ENCODE data around the gene OPA1.
"Not testable (repeated sequence)": the region's sequence is repeated elsewhere in the genome, so short reads cannot be mapped to it uniquely, and the experiment has no call there.

DNA sequence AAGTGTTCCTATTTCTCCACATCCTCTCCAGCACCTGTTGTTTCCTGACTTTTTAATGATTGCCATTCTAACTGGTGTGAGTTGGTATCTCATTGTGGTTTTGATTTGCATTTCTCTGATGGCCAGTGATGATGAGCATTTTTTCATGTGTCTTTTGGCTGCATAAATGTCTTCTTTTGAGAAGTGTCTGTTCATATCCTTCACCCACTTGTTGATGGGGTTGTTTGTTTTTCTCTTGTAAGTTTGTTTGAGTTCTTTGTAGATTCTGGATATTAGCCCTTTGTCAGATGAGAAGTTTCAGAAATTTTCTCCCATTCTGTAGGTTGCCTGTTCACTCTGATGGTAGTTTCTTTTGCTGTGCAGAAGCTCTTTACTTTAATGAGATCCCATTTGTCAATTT is 13.9 kb downstream of the OPA1 start:
- TF ChIP-seq, protein P1, sequence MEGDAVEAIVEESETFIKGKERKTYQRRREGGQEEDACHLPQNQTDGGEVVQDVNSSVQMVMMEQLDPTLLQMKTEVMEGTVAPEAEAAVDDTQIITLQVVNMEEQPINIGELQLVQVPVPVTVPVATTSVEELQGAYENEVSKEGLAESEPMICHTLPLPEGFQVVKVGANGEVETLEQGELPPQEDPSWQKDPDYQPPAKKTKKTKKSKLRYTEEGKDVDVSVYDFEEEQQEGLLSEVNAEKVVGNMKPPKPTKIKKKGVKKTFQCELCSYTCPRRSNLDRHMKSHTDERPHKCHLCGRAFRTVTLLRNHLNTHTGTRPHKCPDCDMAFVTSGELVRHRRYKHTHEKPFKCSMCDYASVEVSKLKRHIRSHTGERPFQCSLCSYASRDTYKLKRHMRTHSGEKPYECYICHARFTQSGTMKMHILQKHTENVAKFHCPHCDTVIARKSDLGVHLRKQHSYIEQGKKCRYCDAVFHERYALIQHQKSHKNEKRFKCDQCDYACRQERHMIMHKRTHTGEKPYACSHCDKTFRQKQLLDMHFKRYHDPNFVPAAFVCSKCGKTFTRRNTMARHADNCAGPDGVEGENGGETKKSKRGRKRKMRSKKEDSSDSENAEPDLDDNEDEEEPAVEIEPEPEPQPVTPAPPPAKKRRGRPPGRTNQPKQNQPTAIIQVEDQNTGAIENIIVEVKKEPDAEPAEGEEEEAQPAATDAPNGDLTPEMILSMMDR (IDR thresholded peaks at IDR 0.05): not testable (repeated sequence)
- TF ChIP-seq POLR2A (IDR thresholded peaks at IDR 0.05): not testable (repeated sequence)

All from thyroid gland (tissue), 4 donors.